ENCODE measurements around the gene TCF7. TPM values are rescaled to one million over a fixed set of nuclear protein-coding genes. Genes with fewer than 3 reads are reported as not detected.
A peak's percentile ranks its signal among the peaks of the same experiment; 100 is the strongest.

The TCF7 gene
- total RNA-seq, 1 donor, result 193 TPM

DNA sequence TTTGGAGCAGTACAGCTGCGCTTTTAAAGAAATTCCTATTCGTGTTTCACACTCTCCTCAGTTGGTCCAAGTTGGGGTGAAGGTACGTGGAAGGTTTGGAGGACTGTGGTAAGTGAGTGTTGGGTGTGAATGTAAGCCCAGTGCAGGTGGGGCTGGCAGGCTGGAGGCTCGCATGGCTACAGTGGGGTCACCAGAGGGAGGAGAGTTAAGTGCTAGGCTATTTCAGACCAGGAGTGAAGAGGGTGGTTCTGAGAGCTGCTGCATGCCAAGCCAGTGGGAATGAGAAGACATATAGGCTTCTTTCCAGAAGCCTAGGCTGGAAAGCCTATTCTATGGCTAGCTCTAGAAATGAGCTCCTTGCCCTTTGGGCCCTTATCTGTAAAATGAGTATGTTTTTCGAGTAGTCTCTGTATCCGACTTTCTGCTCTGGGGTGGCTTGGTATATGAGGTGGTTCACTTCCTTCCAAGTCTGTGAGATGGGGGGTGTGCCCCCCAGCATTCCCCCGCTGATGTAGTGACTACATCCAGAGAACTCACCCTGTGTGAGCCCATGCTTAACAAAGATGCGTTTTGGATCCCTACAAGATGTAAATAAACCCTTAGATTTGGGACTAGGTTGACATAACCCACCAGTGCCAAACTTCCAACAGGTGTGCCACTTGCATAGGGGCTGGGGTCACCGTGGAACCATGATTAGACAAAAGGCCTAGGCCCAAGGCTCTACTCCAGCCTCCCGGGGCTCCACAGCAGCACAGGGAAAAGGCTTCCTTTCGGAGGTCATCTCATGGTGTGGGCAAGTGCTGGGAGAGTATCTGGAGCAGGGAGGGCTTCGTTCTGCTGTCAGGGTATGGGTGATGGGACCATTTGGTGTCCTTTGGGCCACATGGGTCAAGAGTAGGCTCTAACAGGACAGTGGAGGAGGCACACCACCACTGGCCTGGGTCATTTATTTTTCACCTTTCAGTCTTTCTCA, 2.6 kb downstream of the TCF7 start:
- H3K27me3 ChIP-seq (ENCODE audit: insufficient read depth, low read length), result peaks cover 23% of the 10 kb centered on the region
- H3K4me1 ChIP-seq (ENCODE audit: insufficient read depth, low read length), result peaks cover 26% of the 10 kb centered on the region
- H3K4me3 ChIP-seq (ENCODE audit: low read length), result peak overlapping the region; percentile 69
- no peaks in the 10 kb centered on the region for H3K9me3 ChIP-seq (ENCODE audit: low read depth, low read length)

DNA sequence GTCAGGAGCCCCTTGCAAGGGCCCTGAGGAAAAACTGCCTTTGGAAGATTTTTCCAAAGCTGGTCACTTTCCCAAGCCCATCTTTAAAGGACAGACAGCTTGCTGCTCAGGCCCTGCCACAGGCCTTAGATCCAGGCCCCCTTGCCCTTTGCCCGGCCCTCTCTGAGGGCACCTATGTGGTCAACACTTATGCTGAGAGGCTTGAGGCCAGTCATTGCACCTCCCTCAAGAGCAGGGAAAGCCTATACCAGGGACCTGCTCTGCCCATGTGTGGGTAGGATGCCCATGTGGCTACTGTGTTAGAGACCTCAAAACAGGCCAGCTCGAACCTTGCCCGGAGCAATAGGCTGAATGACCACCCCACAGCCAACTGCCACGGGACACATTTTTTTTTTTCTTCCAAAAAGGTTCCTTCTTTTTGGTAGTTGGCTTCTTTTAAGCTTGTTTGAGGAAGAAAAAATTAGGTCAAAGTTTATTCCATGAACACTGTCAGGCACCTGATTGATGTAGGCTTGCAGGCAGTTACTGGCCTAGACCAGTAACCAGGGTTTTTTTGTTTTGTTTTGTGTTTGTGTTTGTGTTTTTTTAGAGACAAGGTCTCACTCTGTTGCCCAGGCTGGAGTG, 3.8 kb downstream of the TCF7 start:
- Histone ChIP-seq H3K9me3 (ENCODE audit: low read depth, low read length) (no peaks in the 10 kb centered on the region), H3K4me1 (ENCODE audit: insufficient read depth, low read length) (peaks cover 33% of the 10 kb centered on the region), H3K4me3 (ENCODE audit: low read length) (peak overlapping the region; percentile 69), H3K27me3 (ENCODE audit: insufficient read depth, low read length) (peaks cover 12% of the 10 kb centered on the region)

DNA sequence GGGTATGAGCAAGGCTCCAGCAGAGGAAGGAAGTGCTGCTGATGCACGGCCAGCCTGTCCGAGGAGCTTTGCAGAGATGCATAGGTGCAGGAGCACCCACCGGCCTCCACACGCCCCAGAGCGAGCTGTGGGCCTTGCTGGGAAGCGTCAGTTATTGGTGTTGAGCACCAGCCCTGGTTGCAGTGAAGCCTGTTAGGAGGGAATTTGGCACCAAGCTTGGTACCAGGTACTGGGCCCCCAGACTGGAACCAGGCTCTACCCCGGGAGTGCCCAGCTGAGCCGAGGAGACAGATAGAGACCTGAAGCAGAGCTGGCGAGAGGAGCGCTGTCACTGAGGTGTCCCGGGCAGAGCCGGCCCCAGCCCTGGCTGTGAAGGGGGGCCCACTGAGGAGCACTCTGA, 5.2 kb downstream of the TCF7 start:
- no peaks in the 10 kb centered on the region for H3K9me3 ChIP-seq (ENCODE audit: low read depth, low read length)
- H3K4me1 ChIP-seq (ENCODE audit: insufficient read depth, low read length), result peaks cover 37% of the 10 kb centered on the region
- H3K27me3 ChIP-seq (ENCODE audit: insufficient read depth, low read length), result peaks cover 6% of the 10 kb centered on the region
- H3K4me3 ChIP-seq (ENCODE audit: low read length), result peak overlapping the region; percentile 69

DNA sequence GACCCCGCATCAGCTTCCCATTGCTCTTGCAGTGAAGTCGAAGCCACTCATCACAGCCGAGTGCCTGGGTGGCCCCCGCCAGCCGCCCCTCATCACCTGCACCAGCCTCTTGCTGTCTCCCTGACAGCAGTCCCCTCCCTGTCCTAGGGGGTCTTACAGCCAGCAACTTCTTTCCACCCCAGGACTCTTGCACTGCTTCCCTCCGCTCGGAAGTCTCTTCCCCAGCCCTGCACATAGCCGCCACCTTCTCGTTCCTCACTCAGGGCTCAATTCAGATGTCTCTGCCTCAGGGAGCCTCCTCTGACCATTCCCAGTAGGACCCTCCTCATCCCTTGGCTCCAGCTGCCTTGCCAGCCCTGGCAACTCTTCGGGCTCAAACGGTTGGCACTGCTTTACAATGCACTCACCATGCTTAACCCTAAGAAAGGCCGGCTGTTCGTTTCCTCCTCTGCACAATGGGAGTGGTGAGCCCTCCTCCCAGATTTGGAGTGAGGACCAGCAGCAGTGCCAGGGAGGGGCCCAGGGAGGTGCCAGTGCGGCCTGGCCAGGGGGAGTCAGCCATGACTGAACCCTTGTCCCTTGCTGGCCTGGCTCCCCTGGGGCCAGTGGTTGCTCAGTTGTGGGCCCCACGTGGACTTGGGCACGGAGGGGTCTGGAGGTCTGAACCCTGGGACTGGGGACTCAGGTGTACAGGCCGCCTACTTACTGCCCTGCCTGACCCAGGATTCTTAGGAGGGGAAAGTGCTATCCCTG, 6.1 kb downstream of the TCF7 start:
- Histone ChIP-seq H3K4me3 (ENCODE audit: low read length) (peak overlapping the region; percentile 69), H3K4me1 (ENCODE audit: insufficient read depth, low read length) (peaks cover 42% of the 10 kb centered on the region), H3K27me3 (ENCODE audit: insufficient read depth, low read length) (peaks cover 5% of the 10 kb centered on the region), H3K9me3 (ENCODE audit: low read depth, low read length) (no peaks in the 10 kb centered on the region)

DNA sequence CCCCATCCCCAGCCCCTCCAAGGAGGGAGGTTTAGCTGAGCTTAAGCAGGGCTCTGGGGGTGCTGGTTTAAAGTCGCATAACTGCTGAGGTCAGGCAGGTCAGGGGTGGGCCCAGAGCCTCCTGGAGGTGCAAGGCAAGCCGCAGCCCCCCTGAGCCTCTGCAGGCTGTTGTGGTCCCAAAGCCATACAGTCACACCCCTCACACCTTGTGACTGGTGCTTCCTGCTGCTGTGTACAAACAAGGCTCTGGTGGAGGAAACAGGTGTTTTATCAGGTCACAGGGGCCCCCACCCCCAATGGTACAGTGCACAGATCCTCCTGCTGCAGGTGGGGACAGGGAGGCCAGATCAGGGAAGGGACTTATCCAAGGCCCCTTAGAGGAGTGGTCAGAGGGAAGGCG, 8.0 kb downstream of the TCF7 start:
- Histone ChIP-seq H3K9me3 (ENCODE audit: low read depth, low read length) (no peaks in the 10 kb centered on the region), H3K27me3 (ENCODE audit: insufficient read depth, low read length) (no peaks in the 10 kb centered on the region), H3K4me1 (ENCODE audit: insufficient read depth, low read length) (peaks cover 61% of the 10 kb centered on the region), H3K4me3 (ENCODE audit: low read length) (peak overlapping the region; percentile 16)

DNA sequence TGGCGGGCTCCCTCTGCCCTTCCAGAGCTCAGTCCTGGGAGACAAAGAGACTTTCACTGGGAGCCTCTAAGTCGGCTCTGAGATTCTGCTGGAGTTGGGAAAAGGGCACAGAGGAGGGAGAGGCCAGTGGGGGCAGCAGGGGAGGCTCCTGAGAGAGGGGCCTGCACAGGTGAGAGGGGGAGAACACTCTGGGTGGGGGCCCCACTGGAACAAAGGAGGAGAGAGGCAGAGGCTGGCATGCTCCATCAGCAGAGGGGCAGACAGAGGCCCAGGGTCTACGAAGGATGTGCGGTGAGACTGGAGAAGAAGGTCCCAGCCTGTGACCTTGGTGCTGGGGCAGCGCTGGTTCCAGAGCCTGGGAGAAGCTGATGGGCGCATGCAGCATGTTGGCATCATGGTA, 8.9 kb downstream of the TCF7 start:
- no peaks in the 10 kb centered on the region for H3K27me3 ChIP-seq (ENCODE audit: insufficient read depth, low read length)
- no peaks in the 10 kb centered on the region for H3K9me3 ChIP-seq (ENCODE audit: low read depth, low read length)
- H3K4me3 ChIP-seq (ENCODE audit: low read length), result no peak overlapping the region
- H3K4me1 ChIP-seq (ENCODE audit: insufficient read depth, low read length), result peaks cover 69% of the 10 kb centered on the region

DNA sequence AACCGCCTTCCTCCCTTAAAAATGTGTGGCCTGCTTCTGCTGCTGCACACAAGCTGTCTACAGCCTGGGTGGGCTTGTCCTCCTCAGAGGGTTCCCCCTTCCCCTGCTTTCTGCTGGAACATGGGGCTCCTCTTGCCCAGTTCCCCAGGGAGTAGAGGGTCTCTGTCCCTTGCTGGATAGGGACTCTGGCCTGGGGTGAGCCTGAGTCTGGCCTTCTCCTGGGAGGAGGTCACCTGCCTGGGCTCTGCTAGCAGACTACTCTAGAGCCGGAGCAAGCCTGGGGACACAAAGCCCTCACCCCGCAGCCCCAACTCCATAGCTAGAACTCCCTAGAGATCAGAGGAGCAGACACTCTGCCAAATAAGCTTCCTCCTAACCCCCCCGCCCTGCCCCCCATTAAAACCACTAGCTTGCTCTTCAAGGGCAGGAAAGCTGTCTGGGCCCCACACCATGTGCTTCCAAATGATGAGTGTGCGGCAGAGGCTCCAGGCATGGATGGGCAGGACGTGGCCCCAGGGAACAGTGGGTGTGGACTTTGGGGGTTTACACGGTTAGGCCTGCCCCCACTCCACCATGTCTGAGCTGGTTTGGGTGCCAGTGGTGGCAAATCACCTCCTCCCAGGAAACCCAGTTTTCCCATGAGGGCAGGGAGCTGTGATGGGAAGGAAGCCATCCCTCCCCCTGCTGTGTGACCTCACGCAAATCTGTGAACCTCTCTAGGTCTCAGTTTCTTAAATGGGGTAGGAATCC, 10.0 kb downstream of the TCF7 start:
- Histone ChIP-seq H3K4me3 (ENCODE audit: low read length) (no peak overlapping the region), H3K27me3 (ENCODE audit: insufficient read depth, low read length) (no peaks in the 10 kb centered on the region), H3K4me1 (ENCODE audit: insufficient read depth, low read length) (peaks cover 79% of the 10 kb centered on the region), H3K9me3 (ENCODE audit: low read depth, low read length) (no peaks in the 10 kb centered on the region)

DNA sequence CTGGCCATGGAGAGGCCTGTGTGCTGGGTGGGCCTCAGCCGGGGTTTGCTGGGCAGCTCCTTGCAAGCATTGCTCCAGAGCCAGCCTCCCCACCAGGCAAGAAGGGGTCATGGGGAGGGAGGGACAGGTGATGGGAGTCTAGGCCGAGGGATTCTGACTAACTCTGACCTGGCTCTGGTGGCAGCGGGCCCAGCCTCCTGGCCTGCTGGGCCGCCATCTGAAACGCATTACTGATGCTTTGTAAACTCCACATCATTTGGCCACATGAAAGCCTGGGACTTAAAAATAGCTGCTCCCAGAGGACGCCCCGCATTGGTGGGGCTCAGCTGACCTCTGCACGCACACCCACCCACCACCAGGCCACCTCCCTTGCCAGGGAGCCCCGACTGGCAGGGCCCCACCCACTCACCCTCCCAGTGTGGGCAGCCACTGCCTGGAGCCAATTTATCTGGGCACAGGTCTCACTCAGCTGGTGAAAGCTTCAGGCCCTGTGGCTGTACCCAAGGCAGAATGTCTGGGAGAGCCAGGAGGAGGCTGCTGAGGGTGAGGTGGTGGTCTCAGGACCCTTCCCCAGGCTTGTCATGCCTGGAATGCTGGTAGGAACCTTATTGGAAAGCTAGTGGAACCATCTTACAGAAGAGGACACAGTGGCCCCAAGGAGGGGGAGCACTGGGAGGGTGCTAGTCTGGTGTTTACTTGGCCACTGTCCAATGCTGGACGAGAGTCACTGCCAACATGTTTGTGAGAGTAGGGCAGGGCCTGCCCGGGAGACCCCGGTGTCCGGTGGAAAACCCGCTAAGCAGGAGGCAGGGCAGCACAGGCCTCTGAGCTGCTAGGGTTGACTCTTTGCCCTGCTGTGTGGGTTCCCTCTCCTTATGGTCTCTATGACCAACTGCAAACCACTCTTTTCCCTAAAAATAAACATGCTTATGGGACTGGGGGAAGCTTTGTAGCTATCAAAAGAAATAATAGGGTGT, 10.8 kb downstream of the TCF7 start:
- no peaks in the 10 kb centered on the region for H3K27me3 ChIP-seq (ENCODE audit: insufficient read depth, low read length)
- peaks cover 87% of the 10 kb centered on the region for H3K4me1 ChIP-seq (ENCODE audit: insufficient read depth, low read length)
- H3K4me3 ChIP-seq (ENCODE audit: low read length), result no peak overlapping the region
- H3K9me3 ChIP-seq (ENCODE audit: low read depth, low read length), result no peaks in the 10 kb centered on the region

DNA sequence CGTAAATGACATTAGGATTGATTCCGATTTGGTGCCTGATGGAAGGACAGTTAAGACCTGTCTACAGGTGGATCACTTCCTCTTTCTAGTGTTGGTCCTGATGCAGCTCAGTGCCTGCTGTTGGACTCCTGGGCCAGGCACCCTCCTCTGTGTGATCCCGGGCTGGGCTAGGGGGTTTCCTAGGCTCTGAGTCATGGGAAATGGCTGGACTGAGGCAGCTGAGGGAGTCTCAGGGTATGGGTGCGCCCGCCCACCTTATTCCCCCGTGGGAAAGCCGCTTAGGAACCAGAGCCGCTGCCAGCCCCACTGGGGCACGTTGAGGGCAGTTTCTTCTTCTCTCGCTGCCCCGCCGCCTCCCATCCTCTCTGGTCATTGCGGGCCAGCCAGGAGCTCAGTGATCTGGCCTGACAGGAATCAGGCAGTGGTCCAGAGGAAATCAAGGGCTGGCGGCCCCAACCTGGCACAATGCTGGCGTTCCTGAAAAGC, 12.9 kb downstream of the TCF7 start:
- Histone ChIP-seq H3K9me3 (ENCODE audit: low read depth, low read length) (no peaks in the 10 kb centered on the region), H3K27me3 (ENCODE audit: insufficient read depth, low read length) (no peaks in the 10 kb centered on the region), H3K4me3 (ENCODE audit: low read length) (no peak overlapping the region), H3K4me1 (ENCODE audit: insufficient read depth, low read length) (peaks cover 96% of the 10 kb centered on the region)

DNA sequence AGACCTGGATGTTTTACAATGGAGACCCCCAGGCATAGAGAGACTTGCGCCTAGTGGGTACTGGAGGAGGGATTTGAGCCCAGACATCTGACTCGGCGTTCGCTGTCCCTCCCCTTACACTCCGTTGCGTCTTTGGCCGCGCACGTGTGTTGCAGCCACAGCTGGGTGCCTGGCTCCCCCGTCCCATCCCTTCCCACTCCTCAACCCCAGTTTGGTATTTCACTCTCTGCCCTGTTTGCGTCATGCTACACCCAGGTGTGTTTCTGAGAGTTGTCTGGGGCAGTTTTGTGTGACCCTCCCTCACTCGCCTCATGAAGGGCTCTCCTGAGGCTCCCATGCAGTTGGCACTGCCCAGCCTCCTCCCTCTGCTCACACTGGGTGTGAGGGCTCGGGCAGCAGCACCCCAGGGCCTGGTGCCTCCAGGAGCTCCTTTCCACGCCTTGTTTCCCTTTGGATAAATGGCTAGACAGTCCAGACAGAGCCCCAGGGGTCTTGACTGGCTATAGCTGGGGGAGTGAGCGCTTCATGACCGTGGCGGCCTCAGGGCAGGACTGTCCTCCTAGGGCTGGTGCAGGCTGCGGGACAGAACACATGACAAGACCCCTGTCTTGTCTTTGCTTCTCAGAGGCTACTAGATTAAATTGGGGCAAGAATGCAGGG, 13.6 kb downstream of the TCF7 start:
- H3K4me1 ChIP-seq (ENCODE audit: insufficient read depth, low read length), result peaks cover 95% of the 10 kb centered on the region

DNA sequence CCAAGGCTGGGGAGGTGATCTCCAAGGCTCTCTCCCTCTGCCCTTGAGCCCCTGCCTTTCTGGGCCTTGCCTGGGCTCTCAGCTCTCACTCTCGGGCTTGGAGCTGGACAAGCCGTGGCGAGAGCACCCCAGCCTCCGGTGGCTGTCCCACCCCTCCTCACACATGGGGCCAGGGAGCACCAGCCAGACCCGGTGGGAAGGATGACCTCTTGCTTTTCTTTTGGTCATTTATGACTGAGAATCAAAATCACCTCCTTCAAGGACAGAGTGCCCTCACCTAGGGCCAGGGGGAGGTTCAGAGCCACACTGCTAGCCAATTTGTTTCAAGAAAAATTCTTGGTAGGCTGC, 14.1 kb downstream of the TCF7 start:
- Histone ChIP-seq H3K4me1 (ENCODE audit: insufficient read depth, low read length) (peaks cover 97% of the 10 kb centered on the region), H3K27me3 (ENCODE audit: insufficient read depth, low read length) (no peaks in the 10 kb centered on the region), H3K9me3 (ENCODE audit: low read depth, low read length) (no peaks in the 10 kb centered on the region), H3K4me3 (ENCODE audit: low read length) (no peak overlapping the region)

More for the DNA sequence above, 13.6 kb downstream of the TCF7 start:
- H3K4me3 ChIP-seq (ENCODE audit: low read length), result peak overlapping the region; percentile 4
- no peaks in the 10 kb centered on the region for H3K27me3 ChIP-seq (ENCODE audit: insufficient read depth, low read length)
- no peaks in the 10 kb centered on the region for H3K9me3 ChIP-seq (ENCODE audit: low read depth, low read length)

DNA sequence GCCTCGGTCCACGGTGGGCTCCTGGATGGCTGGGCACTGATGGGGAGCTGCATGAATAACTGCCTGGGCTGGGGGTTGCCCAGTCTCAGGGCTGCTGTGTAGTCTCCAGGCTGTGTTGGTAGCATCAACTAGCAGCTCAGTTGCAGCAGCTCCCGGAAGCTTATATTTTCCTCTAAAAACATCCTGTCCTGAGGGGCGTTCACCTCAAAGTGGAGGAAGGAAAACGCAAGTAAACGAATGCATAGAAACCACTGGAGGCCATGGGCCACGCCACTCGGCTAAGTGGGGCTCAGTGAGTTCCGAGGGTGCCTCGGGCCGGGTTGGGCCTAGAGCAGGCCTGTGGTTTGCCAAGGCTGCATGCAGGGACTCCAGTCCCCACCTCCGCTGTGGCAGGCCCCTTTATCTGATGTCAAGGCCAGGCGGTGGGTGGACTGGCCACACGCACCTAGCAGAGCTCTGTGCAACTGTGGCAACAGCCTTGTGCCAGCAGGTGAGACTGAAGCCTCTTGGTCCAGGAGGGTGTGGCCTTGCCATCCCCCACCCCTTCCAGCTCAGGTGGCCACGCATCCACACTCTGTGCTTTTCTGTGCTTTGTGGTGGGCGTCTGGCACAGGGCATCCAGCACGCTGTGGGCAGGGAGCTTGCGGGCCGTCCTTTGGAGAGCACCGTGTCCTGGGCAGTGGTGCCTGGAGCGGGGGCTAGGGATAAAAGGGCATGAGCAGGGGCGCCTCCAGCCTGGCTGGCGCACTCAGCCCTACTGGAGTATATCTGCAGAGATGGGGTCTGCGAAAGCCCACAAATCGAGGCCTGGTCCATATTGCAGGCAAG, 15.1 kb downstream of the TCF7 start:
- Histone ChIP-seq H3K4me3 (ENCODE audit: low read length) (no peak overlapping the region), H3K4me1 (ENCODE audit: insufficient read depth, low read length) (peaks cover 97% of the 10 kb centered on the region)

More for the DNA sequence above, 15.1 kb downstream of the TCF7 start:
- H3K27me3 ChIP-seq (ENCODE audit: insufficient read depth, low read length), result no peaks in the 10 kb centered on the region
- H3K9me3 ChIP-seq (ENCODE audit: low read depth, low read length), result no peaks in the 10 kb centered on the region

Data from mononuclear cell (primary cell).